GM21717 (cell line): Measurements from ENCODE around the gene KANK2.

Source experiments
- ATAC-seq: cut with Tn5 transposase; IDR thresholded peaks from one replicate; pipeline ENCODE4 v1.9.1; 2021; ENCODE audit warnings: mild to moderate bottlenecking, moderate library complexity; ENCODE audit not compliant: unreplicated experiment

The KANK2 gene

DNA sequence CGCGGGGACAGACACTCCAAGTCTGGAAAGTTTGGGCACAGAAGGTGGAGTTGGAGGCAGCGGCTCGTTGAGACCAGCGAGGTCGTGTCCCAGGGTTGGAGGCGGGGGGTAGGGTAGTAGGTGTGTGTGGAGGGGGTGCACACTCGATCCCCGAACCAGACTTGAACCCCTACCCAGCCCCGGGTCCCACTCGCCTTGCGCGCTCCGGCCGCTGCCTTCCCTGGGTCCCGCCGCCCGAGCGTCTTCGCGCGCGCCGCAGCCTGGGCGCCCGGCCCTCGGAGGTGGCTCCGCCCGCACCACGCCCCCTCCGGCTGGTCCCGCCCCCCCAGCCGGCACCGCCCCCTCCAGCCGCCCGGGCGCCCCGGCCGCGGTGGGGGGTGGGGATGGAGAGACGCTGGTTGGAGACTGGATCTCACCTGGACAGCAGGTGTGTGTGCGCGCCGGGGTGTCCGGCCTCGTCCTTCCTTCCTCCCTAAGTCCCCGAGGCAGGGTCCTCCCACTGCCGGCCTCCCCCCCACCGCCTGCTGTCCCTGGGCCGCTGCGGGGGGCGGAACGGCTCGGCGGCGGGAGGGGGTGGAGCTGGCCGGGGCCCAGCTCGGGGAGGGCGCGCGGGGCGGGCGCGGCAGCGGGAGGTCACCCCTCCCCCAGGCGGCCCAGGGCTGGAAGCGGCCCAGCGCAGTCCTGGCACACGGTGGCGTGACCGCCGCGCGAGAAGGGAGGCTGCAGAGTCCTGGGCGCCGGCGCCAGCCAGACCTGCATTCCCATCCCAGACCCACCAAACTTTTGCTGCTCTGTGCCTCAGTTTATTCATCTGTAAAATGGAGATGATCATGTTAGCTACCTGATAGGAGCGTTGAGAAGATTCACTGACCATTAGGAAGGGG, at the start of gene KANK2:
KANK2 (minus strand) TSS at position 255 of the 884 bp plus-strand sequence. CDS start 3,034 bp downstream, outside the sequence.
- ATAC-seq, result peak; percentile 66

DNA sequence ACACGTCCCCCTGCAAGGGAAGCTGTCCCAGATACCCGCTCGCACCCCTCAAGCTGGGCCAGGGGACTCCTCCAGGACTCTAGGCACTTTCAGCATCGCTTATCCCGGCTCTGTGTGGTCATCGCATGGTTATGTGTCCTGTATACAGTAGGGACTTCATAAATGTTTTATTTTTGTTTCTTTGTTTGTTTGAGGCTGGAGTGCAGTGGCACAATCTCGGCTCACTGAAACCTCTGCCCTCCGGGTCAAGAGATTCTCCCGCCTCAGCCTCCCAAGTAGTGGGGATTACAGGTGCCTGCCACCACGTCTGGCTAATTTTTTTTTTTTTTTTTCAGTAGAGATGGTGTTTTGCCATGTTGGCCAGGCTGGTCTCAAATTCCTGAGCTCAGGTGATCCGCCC, 49.6 kb upstream of the KANK2 start:
- ATAC-seq, result no peak

DNA sequence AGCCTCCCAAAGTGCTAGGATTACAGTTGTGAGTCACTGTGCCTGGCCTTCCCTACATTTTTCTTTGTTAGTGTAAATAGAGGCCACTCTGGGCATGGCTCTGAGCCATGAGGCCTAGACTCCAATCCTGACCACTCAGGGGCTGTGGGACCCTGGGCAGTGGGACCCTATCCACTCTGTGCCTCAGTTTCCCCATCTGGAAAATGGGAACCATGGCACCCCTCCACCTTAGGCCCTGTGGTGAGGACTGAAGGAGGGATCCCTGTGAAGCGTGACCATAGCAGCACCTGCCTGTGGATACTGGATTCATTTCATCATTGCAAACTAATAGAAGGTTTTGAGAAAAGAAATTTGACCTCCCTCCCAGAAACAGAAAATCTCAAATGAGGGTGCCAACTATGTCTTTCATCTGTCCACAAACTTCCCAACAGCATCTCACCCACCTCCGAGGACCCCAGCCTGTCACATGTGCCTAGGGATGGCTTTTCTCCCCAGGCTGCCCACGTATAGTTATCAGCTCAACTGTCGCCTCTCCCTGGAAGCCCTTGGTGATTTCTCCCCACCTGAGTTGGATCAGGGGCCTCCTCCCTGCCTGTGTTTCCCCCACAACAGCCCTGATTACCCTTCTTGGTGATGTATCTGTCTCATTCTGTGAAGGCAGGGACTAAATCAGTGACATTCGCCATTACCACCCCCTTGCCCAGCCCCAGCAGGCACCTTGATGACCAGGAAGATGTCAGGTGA, 47.7 kb upstream of the KANK2 start:
- no peak for ATAC-seq

DNA sequence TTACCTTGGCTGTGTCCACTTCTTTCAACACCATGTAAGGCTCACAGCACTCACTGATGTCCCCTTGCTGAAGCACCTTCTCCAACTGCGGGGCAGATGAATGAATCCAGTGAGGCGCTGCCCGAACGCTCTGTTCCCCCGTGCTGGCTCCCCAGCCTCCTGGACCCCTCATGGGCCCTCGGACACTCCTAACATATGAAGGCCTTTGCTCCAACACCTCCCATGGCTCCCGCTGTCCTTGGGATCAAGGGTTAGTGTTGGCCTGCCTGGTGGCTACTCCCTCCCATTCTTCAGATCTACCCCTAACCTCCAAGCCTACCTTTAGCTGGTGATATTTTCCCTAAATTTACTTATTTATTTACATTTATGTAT, 46.4 kb upstream of the KANK2 start:
- no peak for ATAC-seq

DNA sequence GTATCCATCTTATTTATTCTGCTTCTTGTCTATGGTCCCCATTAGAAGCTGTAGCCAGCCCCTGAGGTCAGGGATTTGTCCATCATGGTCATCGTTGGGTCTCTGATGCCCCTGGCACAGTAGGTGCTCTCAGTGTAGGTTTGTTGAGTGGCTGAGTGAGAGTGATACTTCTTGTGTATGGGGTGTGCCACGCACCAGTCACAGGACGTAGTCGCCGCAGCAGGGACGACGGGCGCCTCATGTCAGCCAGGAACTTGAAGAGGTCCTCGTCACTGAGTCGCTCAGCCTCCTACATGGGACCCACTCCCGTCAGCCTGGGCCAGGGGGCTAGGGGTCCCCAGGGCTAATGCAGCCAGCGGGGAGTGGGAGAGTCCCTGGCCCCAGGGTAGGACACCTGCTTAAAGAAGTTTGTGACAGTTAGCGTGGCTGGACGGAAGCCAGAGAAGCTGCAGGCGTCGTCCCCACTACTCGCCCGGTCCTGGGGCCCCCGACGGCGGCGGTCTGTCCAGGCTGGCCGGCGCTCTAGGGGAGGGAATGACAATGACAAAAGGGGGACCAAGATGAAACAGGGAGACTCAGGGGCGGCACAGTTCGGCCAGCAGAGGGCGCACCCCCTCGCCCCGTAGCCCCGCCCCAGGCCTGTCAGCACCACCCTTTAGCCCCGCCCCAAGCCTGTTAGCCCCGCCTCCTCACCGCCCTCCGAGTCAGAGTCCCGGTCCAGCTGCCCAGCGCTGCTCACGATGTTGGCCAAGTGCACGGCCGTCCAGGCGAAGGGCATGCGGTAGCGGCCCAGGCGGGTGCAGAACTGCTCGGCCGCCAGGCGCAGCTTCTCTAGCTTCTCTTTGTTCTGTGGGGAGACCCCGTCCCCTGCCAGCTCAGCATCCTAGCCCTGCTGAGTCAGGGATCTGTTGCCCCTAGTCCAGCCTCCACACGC, 45.8 kb upstream of the KANK2 start:
- ATAC-seq, result peak; percentile 47

DNA sequence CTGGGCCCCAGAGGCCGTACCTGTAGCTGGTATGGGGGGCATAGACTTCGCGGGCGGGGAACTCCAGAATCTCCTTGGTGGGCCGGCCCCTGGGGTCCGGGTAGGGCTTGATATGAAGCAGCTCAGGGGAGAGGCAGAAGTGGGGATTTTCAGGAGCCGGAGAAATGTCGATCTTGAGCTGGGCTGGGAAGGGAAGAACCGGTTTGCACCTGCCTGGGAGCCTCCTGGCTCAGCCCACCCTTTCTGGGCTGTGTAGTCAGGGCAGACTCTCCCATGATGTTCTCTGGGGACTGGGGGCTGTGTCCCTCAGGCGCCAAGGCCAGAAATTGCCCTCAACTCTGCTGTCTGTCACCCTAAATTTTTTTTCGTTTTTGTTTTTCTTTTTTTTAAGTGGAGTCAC, 44.7 kb upstream of the KANK2 start:
- ATAC-seq, result no peak

DNA sequence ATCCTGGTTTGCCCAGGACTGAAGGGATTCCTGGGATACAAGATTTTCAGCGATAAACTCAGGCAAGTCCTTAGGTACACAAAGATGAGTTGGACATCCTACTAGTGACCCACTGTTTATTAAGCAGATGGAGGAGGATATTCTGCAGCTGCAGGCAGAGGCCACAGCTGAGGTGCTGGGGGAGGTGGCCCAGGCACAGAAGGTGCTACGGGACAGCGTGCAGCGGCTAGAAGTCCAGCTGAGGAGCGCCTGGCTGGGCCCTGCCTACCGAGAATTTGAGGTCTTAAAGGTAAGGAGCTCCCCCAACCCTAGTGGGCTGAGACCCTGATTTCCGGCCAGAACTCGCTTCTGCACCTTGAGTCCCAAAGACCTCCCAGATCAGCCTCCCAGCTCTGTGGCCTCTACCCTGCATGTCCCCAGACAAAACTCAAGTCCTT, 42.7 kb upstream of the KANK2 start:
- no peak for ATAC-seq

DNA sequence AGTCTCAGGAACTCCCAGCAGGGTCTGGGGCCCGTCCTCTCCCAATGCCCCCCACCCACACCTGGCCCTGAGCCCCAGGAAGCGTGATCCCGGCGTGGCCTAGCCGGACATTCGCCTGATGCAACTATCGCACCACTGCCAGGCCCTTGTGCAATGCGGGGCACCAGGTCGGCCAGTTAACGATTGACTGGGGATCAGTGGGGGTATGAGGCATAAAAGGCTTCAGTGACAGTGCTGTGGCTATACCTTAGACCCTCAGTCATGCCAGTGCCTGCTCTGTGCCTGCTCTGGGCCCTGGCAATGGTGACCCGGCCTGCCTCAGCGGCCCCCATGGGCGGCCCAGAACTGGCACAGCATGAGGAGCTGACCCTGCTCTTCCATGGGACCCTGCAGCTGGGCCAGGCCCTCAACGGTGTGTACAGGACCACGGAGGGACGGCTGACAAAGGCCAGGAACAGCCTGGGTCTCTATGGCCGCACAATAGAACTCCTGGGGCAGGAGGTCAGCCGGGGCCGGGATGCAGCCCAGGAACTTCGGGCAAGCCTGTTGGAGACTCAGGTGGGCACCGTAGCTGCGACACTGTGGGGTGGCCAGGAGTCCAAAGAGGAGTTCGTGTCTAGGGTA, 42.1 kb upstream of the KANK2 start, which contains the start of gene ANGPTL8:
ANGPTL8 (plus strand) TSS at position 243 of the 624 bp plus-strand sequence; CDS start at position 262, 19 bp downstream.
- no peak for ATAC-seq

DNA sequence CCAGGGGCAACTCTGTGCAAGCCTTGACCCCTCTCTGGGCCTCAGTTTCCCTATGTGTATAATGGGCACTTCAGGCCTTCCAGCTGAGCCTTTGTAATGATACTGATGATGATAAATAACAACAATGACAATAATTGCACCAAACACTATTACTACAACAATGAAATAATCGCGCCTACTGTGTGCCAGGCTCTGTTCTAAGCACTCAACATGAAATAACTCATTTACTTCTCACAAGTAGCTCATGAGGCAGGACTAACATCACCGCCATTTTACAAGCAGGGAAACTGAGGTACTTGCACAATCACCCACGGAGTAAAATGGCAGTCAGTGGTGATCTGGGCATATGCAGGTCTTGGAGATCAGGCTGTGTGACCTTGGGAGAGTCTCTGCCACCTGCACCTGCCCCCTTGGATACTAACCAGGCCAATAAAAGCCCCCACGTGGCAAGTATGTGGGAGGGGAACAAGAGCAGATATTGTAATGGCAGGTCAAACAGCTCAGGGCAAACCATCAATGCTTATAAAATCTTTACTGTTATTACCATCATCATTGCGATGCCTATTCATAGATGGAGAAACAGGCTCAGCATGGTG, 41.5 kb upstream of the KANK2 start:
- no peak for ATAC-seq

DNA sequence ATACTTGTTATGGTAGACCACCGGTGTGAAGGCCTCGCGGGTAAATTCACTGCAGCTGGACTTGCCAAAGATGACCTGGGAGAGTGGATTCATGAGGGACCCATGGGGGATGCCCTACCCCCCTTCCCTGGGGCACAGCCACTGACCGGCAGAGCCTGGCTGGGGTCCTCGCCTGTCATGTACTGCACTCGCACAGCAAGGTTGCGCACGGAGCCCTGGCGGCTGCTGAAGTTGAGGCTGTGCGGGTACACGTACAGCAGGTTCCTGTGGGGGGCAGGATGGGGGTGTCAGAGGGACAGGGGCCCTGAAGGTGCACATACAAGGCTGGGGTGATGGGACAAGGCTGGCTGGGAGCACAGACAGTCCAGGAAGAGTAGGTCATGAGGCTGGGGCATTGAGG, 40.7 kb upstream of the KANK2 start:
- ATAC-seq, result no peak

DNA sequence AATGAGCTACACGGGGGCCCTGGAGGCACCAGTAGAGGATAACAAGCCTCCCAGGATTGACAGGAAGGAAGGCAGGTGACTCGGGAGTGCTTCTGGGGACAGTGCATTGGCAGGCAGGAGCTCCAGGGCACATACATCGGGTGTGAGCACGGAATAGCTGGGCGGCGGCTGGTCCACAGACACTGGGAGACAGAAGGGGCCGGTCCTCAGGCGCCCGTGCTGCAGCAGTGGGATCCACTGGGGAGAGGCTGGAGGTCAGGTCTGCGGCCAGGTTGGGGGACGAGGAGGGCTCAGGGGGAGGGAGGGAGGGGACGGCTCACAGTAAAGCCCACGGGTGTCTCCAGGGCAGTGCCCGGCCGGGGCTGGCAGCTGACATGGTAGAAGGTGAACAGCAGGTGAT, 40.0 kb upstream of the KANK2 start:
- ATAC-seq, result no peak

DNA sequence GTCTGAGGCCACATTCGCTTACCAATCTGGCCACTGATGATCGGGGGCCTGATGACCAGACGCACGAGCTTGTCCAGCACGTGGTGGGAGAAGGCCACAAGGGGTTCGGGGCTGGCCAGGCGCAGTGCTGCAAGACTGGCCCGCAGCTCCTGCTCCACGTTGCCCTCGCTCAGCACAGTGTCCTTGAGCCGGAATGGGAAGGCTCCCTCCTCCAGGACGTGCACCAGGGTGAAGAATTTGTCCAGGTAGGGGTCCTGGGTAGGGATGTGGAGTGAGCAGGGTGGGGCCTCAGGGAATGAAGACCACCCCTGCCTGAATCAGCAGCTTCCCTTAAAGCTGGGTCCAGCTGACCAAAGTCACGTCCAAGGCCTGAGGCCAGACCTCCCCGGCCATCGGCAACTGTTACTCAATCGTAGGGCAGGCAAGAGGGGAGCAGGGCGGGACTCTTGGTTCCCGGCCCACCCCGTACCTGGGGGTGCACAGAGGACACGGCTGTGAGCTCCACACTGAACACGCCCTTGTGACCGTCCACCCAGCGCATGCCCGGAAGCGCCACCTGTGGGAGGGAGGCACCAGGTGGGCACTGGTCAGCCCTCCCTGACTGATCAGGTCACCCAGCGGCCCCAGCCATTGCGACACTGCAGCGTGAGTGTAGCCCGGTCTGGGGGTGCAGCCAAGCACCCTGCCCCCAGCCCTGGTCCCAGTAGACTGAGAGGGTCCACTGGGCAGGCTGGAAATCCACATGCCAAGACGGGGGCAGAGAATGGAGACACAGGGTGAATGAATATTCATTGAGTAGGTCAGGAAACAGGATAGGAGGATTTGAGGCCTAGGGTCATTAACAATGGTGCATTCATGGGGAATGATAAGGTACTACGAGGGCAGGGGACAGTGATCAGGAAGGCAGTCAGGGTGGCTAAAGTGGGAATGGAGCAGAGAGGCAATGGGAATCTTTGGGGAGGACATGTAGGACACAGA, 39.3 kb upstream of the KANK2 start:
- ATAC-seq, result no peak

DNA sequence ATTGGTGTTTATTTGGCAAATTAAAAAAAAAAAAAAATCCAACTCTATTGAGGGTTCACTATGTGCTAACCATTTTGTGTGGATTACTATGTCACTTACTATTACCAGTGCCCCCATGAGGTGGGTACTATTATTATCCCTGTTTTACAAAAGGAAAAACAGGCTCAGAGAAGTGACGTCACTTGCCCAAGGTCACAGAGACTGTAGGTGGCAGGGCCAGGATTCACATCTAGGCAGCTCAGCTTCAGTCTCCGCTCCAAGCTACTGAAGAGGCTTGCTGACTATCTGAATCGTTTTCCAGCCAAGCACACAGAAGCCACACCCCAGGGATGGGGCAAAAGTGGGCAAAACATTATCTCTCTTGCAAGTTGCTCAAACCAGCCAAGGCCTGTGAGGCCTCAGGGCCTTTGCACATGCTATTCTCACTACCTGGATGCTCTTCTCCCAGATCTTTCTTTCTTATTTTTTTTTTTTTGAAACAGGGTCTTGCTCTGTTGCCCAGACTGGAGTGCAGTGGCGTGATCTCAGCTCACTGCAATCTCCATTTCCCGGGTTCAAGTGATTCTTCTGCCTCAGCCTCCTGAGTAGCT, 37.2 kb upstream of the KANK2 start:
- no peak for ATAC-seq

DNA sequence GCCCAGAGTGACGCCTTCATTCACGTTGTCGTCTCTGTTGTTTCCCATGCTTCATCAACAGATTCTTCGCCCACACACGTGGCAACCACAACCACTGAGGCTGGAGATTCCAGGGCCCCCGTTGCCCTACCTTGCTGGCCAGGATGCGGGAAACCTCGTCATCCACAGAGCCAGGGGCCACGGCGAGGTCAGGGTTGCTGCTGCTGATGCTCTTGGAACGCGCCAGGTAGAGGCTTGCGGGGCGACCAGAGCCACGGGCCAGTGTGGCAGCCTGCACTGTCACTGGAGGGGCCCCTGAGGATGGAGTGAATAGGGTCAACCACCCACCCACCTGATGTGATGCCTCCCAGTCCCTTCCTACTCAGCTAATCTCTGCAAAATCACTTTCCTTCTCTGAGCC, 35.7 kb upstream of the KANK2 start:
- ATAC-seq, result no peak

DNA sequence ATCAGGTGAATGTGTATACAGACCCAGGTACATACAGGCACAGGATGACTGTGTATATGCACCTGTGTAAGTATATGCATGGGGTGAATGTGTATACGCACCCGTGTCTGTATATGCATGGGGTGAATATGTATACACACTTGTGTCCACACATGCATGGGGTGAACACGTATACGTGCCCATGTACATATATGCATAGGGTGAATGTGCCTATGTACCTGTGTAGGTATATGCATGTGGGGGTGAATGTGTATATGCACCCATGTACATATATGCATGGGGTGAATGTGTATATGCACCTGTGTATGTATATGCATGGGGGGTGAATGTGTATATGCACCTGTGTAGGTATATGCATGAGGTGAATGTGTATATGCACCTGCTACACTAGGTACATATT, 35.2 kb upstream of the KANK2 start:
- no peak for ATAC-seq

DNA sequence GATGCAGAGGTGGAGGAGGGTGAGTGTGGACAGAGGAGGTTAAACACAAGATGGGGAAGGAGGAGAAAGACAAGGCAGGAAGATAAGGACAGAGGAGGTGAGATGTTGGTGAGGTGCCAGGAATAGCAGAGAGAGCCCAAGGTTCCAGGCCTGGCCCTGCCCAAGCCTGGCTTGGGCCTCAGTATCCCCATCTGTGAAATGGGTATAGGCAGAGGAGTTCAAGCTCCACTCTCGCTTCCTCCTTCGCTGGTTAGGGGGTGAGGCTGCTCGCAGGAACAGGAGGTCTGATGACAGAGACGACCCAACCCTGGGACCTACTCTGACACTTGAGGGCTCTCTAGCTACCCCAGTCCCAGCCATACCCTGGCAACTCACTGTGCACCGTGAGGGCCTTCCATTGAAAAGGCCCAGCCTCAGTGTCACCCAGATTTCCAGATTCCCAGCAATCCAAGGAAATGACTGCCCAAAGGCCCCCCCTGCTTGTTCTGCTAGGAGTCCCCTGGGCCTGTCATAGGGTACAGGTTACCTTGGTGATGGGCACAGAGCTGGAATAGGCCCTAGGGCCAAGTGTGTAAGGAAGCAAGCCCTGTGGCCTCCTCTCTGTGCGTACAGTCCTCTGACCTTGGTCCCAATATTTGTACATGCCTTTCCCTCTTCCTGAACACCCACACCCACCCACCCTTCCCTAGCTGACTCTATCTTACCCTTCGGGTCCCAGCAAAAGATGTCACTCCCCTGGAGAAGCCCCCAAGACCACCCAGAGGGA, 33.5 kb upstream of the KANK2 start:
- no peak for ATAC-seq

DNA sequence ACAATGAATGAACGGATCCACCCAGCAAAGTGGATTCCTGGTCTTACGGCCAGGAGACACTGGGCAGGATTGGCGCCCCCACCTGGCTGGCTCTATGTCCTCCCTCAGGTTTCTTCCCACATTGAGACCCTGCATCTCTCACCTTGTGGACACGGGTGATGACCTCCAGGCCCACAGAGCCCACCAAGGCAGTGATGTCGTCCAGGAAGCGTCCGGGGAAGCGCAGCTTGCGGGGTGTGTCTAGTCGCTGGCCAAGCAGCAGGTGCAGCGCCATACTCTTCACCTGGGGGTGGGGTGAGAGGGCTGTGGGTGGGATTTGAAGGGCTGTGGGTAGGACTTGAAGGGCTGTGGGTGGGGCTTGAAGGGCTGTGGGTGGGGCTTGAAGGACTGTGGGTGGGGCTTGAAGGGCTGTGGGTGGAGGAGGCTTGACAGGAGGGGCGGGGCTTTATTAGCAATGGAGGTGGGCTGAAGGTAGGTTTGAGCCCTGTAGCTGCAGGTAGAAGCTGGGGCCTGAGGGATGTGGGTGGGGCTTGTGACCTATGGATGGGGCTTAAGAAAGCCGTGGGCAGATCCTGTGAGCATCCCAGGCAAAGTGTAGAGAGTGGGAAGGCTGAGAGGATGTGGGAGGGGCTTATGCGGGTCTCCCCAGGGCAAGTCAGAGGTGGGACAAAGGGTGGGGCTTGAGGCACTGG, 30.0 kb upstream of the KANK2 start:
- ATAC-seq, result no peak
